GM19455 (cell line): Measurements from ENCODE around the gene KRTAP12-4.
"Not testable (repeated sequence)": the region's sequence is repeated elsewhere in the genome, so short reads cannot be mapped to it uniquely, and the experiment has no call there.

Source experiments
- ATAC-seq: cut with Tn5 transposase; IDR thresholded peaks from one replicate; pipeline ENCODE4 v1.9.1; 2021; ENCODE audit not compliant: unreplicated experiment

KRTAP12-4 gene

GRCh38 chr21:44613386-44614155, 40.9 kb downstream of the KRTAP12-4 start:
- no peak for ATAC-seq

GRCh38 chr21:44612669-44613229, 41.7 kb downstream of the KRTAP12-4 start:
- ATAC-seq, result no peak

GRCh38 chr21:44612029-44612486, 42.4 kb downstream of the KRTAP12-4 start, which contains the start of gene KRTAP10-8:
Gene KRTAP10-8, plus strand, starts transcription at chr21:44612079. Its CDS starts 22 bp downstream, at chr21:44612101.
- no peak for ATAC-seq

GRCh38 chr21:44611551-44611950, 42.9 kb downstream of the KRTAP12-4 start:
- ATAC-seq, result no peak

GRCh38 chr21:44610157-44610843, 44.2 kb downstream of the KRTAP12-4 start:
- not testable (repeated sequence) for ATAC-seq

- no peak for ATAC-seq
Observed at GRCh38 chr21:44609193-44609592, 45.3 kb downstream of the KRTAP12-4 start.

GRCh38 chr21:44606495-44606894, 48.0 kb downstream of the KRTAP12-4 start:
- no peak for ATAC-seq
